Parathyroid adenoma (tissue), 2 donors: Measurements from ENCODE around the gene HPCAL4.

ENCODE experiments used
- H2AFZ ChIP-seq: fragments of 300-600 bp; sonication (generic); one replicate; pipeline ENCODE4 v1.7.0; 2017; ENCODE audit warnings: antibody characterized with exemption, mild to moderate bottlenecking
- H3K27ac ChIP-seq: fragments of 300-600 bp; sonication (generic); one replicate; pipeline ENCODE4 v1.7.0; 2017
- H3K27me3 ChIP-seq: fragments of 300-600 bp; sonication (generic); one replicate; pipeline ENCODE4 v1.7.0; 2017; ENCODE audit warnings: low read length; ENCODE audit not compliant: control insufficient read depth, insufficient read depth
- H3K36me3 ChIP-seq: fragments of 300-600 bp; sonication (generic); one replicate; pipeline ENCODE4 v1.7.0; 2017; ENCODE audit warnings: low read length; ENCODE audit not compliant: control insufficient read depth, insufficient read depth
- H3K4me1 ChIP-seq: fragments of 300-600 bp; sonication (generic); one replicate; pipeline ENCODE4 v1.7.0; 2017; ENCODE audit warnings: control low read depth
- H3K4me2 ChIP-seq: fragments of 300-600 bp; sonication (generic); one replicate; pipeline ENCODE4 v1.7.0; 2017; ENCODE audit warnings: low read length
- H3K4me3 ChIP-seq: fragments of 300-600 bp; sonication (generic); one replicate; pipeline ENCODE4 v1.7.0; 2017; ENCODE audit warnings: low read depth, low read length
- H3K79me2 ChIP-seq: fragments of 300-600 bp; sonication (generic); one replicate; pipeline ENCODE4 v1.7.0; 2017; ENCODE audit warnings: control low read depth
- H3K9ac ChIP-seq: fragments of 300-600 bp; sonication (generic); one replicate; pipeline ENCODE4 v1.7.0; 2017; ENCODE audit warnings: mild to moderate bottlenecking
- H3K9me3 ChIP-seq: fragments of 300-600 bp; sonication (generic); one replicate; pipeline ENCODE4 v1.7.0; 2017; ENCODE audit warnings: low read length; ENCODE audit not compliant: control insufficient read depth
- CTCF ChIP-seq: fragments of 300-600 bp; sonication (generic); IDR thresholded peaks from one replicate; pipeline ENCODE4 v1.7.0; 2017; ENCODE audit warnings: antibody characterized with exemption, mild to moderate bottlenecking
- donor health status: primary hyperparathyroidism.

Gene HPCAL4

GRCh38 chr1:39646232-39647081, 44.8 kb downstream of the HPCAL4 start:
- H3K9me3 ChIP-seq: no peaks in the 10 kb centered on the region
- no peak for TF ChIP-seq CTCF
- no peak overlapping the region for H3K4me3 ChIP-seq
- no peak overlapping the region for H3K27ac ChIP-seq
- no peak overlapping the region for H3K9ac ChIP-seq
- H3K4me1 ChIP-seq: no peaks in the 10 kb centered on the region
- no peaks in the 10 kb centered on the region for H3K79me2 ChIP-seq
- no peaks in the 10 kb centered on the region for H3K36me3 ChIP-seq
- no peak overlapping the region for H2AFZ ChIP-seq
- H3K4me2 ChIP-seq: no peak overlapping the region
- H3K27me3 ChIP-seq: no peaks in the 10 kb centered on the region

- TF ChIP-seq CTCF: no peak
- Histone ChIP-seq H3K4me1 (no peaks in the 10 kb centered on the region), H3K27me3 (no peaks in the 10 kb centered on the region), H3K36me3 (no peaks in the 10 kb centered on the region), H3K79me2 (no peaks in the 10 kb centered on the region), H3K9ac (no peak overlapping the region), H3K4me2 (no peak overlapping the region), H3K27ac (no peak overlapping the region), H3K9me3 (no peaks in the 10 kb centered on the region), H2AFZ (no peak overlapping the region), H3K4me3 (no peak overlapping the region)
Observed at GRCh38 chr1:39645411-39646043, 45.7 kb downstream of the HPCAL4 start.

GRCh38 chr1:39643705-39644104, 47.5 kb downstream of the HPCAL4 start:
- no peak overlapping the region for H3K27ac ChIP-seq
- no peaks in the 10 kb centered on the region for H3K36me3 ChIP-seq
- no peaks in the 10 kb centered on the region for H3K4me1 ChIP-seq
- no peak overlapping the region for H3K4me2 ChIP-seq
- no peak for TF ChIP-seq CTCF
- H3K79me2 ChIP-seq: no peaks in the 10 kb centered on the region
- no peak overlapping the region for H2AFZ ChIP-seq
- H3K27me3 ChIP-seq: no peaks in the 10 kb centered on the region
- H3K9ac ChIP-seq: no peak overlapping the region
- no peak overlapping the region for H3K4me3 ChIP-seq
- H3K9me3 ChIP-seq: no peaks in the 10 kb centered on the region

- Histone ChIP-seq H3K36me3 (no peaks in the 10 kb centered on the region), H3K4me2 (no peak overlapping the region), H3K4me3 (no peak overlapping the region), H3K4me1 (no peaks in the 10 kb centered on the region), H3K27ac (no peak overlapping the region), H2AFZ (no peak overlapping the region), H3K9ac (no peak overlapping the region), H3K79me2 (no peaks in the 10 kb centered on the region), H3K27me3 (no peaks in the 10 kb centered on the region), H3K9me3 (no peaks in the 10 kb centered on the region)
- no peak for TF ChIP-seq CTCF
Observed at GRCh38 chr1:39642796-39643195, 48.4 kb downstream of the HPCAL4 start.
